Measurements from ENCODE around the gene HSPA9. TPM values are rescaled to one million over a fixed set of nuclear protein-coding genes. Genes with fewer than 3 reads are reported as not detected.

The HSPA9 gene
- total and polyA plus RNA-seq, 9 of the 15 experiments (the other 6 are each of a cell fraction or from before 2014, with no cell fraction given): 195 to 583 (median 514) TPM

- no peak for TF ChIP-seq SNRNP70 (optimal IDR thresholded peaks at IDR 0.05; ENCODE audit: low read depth, low read length)
- TF ChIP-seq CTCF (IDR thresholded peaks at IDR 0.05 in 2 of 3, conservative IDR thresholded peaks at IDR 0.05 in 1 of 3; ENCODE audit: insufficient read depth in 2 of 3, low read depth in 1 of 3, low read length in 3 of 3): no peak
- TF ChIP-seq ZC3H11A (IDR thresholded peaks at IDR 0.05; ENCODE audit: low read depth, low read length): no peak
- no peak for TF ChIP-seq SMAD1 (IDR thresholded peaks at IDR 0.05; ENCODE audit: low read depth, low read length, partially characterized antibody)
- no peak for TF ChIP-seq HIVEP1 (CRISPR knock-in tag; IDR thresholded peaks at IDR 0.05)
- TF ChIP-seq ZNF133 (CRISPR knock-in tag; IDR thresholded peaks at IDR 0.05): no peak
- TF ChIP-seq ZNF384 (IDR thresholded peaks at IDR 0.05; ENCODE audit: low read depth, low read length): peak; percentile 59; the same call in 1 of the 2 replicates
- TF ChIP-seq HNRNPUL1 (IDR thresholded peaks at IDR 0.05; ENCODE audit: low read length): no peak
- TF ChIP-seq THRB (CRISPR knock-in tag; conservative IDR thresholded peaks at IDR 0.05): no peak
- TF ChIP-seq ZNF511 (CRISPR knock-in tag; IDR thresholded peaks at IDR 0.05): no peak
- 0 out of 2 replicates have a peak, but pooled peaks have one; percentile 6 for TF ChIP-seq SOX6 (IDR thresholded peaks at IDR 0.05)
- TF ChIP-seq ZNF740 (CRISPR knock-in tag; IDR thresholded peaks at IDR 0.05): 0 out of 2 replicates have a peak, but pooled peaks have one; percentile 15
- TF ChIP-seq ZNF740 (tag; IDR thresholded peaks at IDR 0.05): no peak
- TF ChIP-seq ZSCAN29 (IDR thresholded peaks at IDR 0.05): no peak
- TF ChIP-seq GABPB2 (CRISPR knock-in tag; conservative IDR thresholded peaks at IDR 0.05): no peak
- TF ChIP-seq HDGF (IDR thresholded peaks at IDR 0.05): no peak
- no peak for TF ChIP-seq ZNF408 (CRISPR knock-in tag; IDR thresholded peaks at IDR 0.05; ENCODE audit: low read depth)
- 0 out of 2 replicates have a peak, but pooled peaks have one; percentile 8 for TF ChIP-seq POLR2A (conservative IDR thresholded peaks at IDR 0.05)
- TF ChIP-seq ZNF57 (CRISPR knock-in tag; IDR thresholded peaks at IDR 0.05): no peak
- TF ChIP-seq MITF (IDR thresholded peaks at IDR 0.05): no peak
- no peak for TF ChIP-seq CC2D1A (IDR thresholded peaks at IDR 0.05)
- no peak for TF ChIP-seq YBX1 (IDR thresholded peaks at IDR 0.05)
- no peak for TF ChIP-seq TBP (optimal IDR thresholded peaks at IDR 0.05; ENCODE audit: low read depth, low read length)
- TF ChIP-seq CEBPB (tag; IDR thresholded peaks at IDR 0.05): no peak
- no peak for TF ChIP-seq ADNP (tag; IDR thresholded peaks at IDR 0.05)
- peak; percentile 86 for TF ChIP-seq POLR2AphosphoS2 (IDR thresholded peaks at IDR 0.05; ENCODE audit: low read length)
- TF ChIP-seq XRCC5 (IDR thresholded peaks at IDR 0.05; ENCODE audit: low read depth, low read length): no peak
- peak; percentile 10 for TF ChIP-seq POLR2B (IDR thresholded peaks at IDR 0.05; ENCODE audit: low read depth, partially characterized antibody)
Measured at GRCh38 chr5:138552657-138553056, 22.5 kb downstream of the HSPA9 start (continued).

Measured in K562 (cell line).